Right lobe of liver (tissue), 6 donors: Measurements from ENCODE around the gene MAML3. TPM values are rescaled to one million over a fixed set of nuclear protein-coding genes. Genes with fewer than 3 reads are reported as not detected.

Experiments
- ATAC-seq, 4 donors: fragments of 200-7000 bp; cut with Tn5 transposase; one replicate each; pipeline ENCODE4 v1.9.1; 2020; ENCODE audit warnings: mild to moderate bottlenecking in 4 of 4, moderate library complexity in 4 of 4
- DNase-seq, 3 donors: peaks; one replicate each; pipeline ENCODE4 v3.0.0-alpha.2; 2020
- H3K27ac ChIP-seq, 3 donors: fragments of 200-600 bp; one replicate each; pipeline ENCODE4 v1.8.0; 2022
- H3K27me3 ChIP-seq, 2 donors: fragments of 200-600 bp; one replicate each; pipeline ENCODE4 v1.8.0; 2022
- H3K36me3 ChIP-seq, 4 donors: fragments of 200-600 bp; sonication (generic) in 1 of 4; one replicate each; pipeline versions ENCODE4 v1.5.1 to v1.8.0; 2017 to 2022; ENCODE audit warnings: control low read depth in 1 of 4
- H3K4me1 ChIP-seq, 4 donors: fragments of 200-600 bp; sonication (generic) in 1 of 4; one replicate each; pipeline versions ENCODE4 v1.5.1 to v1.8.0; 2017 to 2022; ENCODE audit warnings: control low read depth in 1 of 4
- H3K4me3 ChIP-seq, 3 donors: fragments of 200-600 bp; one replicate each; pipeline ENCODE4 v1.8.0; 2022
- H3K9me3 ChIP-seq, 4 donors: fragments of 200-600 bp; sonication (generic) in 1 of 4; one replicate each; pipeline versions ENCODE4 v1.5.1 to v1.8.0; 2017 to 2022; ENCODE audit warnings: control low read depth in 1 of 4
- POLR2A ChIP-seq: fragments of 450-650 bp; IDR thresholded peaks from one replicate; pipeline ENCODE4 v1.6.1; 2017; ENCODE audit warnings: antibody characterized with exemption, mild to moderate bottlenecking
- WGBS: methylation state at CpG from one replicate; pipeline ENCODE4 v1.1.6; 2018; ENCODE audit warnings: low coverage, low lambda C conversion rate; ENCODE audit not compliant: insufficient coverage; ENCODE audit errors: missing lambda C conversion rate; 5-methylcytosine and 5-hydroxymethylcytosine counted together
- intact Hi-C, 2 donors: fragments of 100-400 bp; cut with DNase I; formaldehyde crosslinking; loops; one replicate each; pipeline versions ENCODE4 v1.11.2 to v1.14.1; 2022
- total RNA-seq, 6 experiments: library from RNA; depleted of rRNA in 2 of 6; stranded (reverse); fragments of >200 nt in 2 of 6; fragmentation: NEBNext Ultra II Directional in 3 of 6; extraction: Animal tissue kit (Norgen Biotek cat#: 25700) in 3 of 6; gene quantifications; one replicate each; pipeline versions ENCODE4 v1.1.0 to v1.2.4, GENCODE V29; 2016 to 2023
- TF ChIP-seq, protein P1 (sequence below), 4 donors: fragments of 200-600 bp in 3 of 4; fragments of 450-650 bp in 1 of 4; IDR thresholded peaks; one replicate each; pipeline versions ENCODE4 v1.5.1 to v1.8.0; 2016 to 2022; ENCODE audit warnings: antibody characterized with exemption in 4 of 4, mild to moderate bottlenecking in 2 of 4
- donor health status: DM: no; HTN: yes; CAD: no.
- donor health status: DM: no; HTN: no; CAD: no.
- donor health status: DM: no; HTN: no; CAD: no.
- donor health status: DM: no; HTN: yes; CAD: no.
- donor health status: DM: no; HTN: yes; CAD: no.

The MAML3 gene
- total RNA-seq, 6 experiments from 2014 or later = 2.6 to 7.8 (median 5.0) TPM

DNA sequence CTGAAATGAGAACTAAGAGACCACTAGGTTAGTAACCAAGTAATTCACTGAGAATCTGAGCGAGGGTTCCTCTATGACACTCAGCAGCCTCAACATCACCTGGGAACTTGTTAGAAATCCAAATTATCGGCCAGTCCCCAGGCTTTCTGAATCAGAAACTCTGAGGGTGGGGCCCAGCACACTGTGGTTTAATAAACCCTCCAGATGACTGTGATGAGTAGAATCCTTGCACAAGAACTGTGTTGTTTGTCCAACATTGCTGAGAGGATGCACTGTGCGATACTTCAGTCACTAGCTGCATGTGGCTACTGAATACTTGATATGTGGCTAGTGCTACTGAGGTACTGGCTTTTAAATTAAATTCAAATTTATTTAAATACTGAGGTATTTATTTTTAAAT lies 243.9 kb downstream of the MAML3 start:
- Histone ChIP-seq H3K9me3 (no peaks in the 10 kb centered on the region), H3K27me3 (no peaks in the 10 kb centered on the region), H3K27ac (no peak overlapping the region), H3K4me3 (no peak overlapping the region), H3K36me3 (no peaks in the 10 kb centered on the region), H3K4me1 (peaks cover 0 to 30% (median 14%) of the 10 kb centered on the region in 4 donors)
- intact Hi-C loops = no loop called here
- 100% methylated on average over 2 of the region's 3 CpGs for WGBS
- TF ChIP-seq, protein P1, sequence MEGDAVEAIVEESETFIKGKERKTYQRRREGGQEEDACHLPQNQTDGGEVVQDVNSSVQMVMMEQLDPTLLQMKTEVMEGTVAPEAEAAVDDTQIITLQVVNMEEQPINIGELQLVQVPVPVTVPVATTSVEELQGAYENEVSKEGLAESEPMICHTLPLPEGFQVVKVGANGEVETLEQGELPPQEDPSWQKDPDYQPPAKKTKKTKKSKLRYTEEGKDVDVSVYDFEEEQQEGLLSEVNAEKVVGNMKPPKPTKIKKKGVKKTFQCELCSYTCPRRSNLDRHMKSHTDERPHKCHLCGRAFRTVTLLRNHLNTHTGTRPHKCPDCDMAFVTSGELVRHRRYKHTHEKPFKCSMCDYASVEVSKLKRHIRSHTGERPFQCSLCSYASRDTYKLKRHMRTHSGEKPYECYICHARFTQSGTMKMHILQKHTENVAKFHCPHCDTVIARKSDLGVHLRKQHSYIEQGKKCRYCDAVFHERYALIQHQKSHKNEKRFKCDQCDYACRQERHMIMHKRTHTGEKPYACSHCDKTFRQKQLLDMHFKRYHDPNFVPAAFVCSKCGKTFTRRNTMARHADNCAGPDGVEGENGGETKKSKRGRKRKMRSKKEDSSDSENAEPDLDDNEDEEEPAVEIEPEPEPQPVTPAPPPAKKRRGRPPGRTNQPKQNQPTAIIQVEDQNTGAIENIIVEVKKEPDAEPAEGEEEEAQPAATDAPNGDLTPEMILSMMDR (IDR thresholded peaks at IDR 0.05) = no peak
- TF ChIP-seq POLR2A = no peak
- DNase-seq = no peak
- no peak for ATAC-seq

DNA sequence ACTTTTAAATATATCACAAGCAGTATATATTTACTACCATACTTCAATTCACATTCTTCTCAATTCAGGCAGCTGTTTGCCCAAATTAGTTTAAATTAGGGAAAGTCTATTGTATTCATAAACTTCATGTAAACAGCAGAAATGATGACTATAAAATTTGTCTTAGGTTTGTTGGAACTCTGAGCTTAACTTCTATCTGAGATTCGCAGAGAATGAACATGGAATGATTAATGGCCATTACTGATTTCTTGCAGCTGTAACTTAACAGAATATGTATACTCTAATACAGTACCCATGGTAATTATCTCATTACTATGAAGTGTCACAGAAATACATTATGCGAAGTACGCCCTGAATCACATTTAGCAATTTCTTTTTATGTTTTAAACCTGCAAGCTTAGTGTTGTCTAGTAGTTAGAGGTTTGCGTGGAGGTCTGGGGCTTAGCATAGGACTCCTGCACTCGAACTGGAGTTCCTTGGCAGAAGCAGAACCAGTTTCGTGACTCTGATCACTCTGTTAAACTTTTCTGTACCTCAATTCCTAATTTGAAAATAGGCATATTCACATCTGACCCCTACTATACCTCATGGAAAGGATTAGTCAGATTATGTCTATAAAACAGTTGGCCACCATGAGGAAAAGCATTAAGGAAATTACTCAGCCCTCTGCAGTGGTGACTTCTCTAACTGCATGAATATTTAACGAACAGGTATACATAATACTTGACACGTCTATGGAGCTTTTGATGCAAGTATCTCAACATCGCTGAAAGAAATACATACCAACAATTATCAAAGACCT lies 245.1 kb downstream of the MAML3 start:
- Histone ChIP-seq H3K36me3 (no peaks in the 10 kb centered on the region), H3K27me3 (no peaks in the 10 kb centered on the region), H3K9me3 (no peaks in the 10 kb centered on the region), H3K27ac (no peak overlapping the region), H3K4me1 (peaks cover 0 to 27% (median 11%) of the 10 kb centered on the region in 4 donors), H3K4me3 (no peak overlapping the region)
- TF ChIP-seq POLR2A = no peak
- TF ChIP-seq, protein P1 (IDR thresholded peaks at IDR 0.05) = no peak
- intact Hi-C loops = no loop called here
- ATAC-seq (no peak), DNase-seq (no peak)
- WGBS = 87% methylated on average over 9 of the region's 9 CpGs

DNA sequence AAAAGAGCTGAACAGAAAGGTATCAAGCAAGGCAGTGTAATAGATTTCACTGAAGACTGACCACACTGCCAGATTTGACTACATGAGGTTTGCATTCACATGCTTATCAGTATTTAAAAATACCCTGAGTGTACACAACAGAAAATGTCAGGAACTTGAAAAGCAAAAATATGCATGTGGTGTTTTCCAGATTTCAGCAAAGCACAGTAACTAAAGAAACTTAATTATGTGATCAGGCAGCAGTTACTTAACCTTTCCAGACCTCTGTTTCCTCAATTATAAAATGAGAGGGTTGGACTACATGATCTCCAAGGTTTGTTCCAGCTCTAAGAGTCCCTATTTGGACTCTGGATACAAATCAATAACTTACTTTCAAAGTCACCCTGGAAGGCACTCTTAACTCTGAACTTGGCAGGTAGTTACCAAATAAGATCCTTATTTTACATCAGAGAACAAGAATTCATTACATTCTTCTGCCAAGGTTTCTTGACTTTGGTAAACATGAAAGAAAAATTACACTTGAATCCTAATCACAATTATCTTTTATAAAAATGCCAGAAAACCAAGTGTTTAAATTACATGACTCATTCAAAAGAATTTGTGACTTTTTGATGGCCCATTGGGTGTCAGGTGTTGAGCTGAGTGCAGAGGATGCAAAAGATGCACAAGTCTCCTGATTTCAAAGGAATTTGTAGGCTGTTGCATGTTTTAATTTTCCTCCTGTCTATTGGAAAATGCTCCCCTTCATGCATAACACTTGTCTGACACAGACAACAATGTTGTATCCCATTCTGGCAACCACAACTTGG lies 246.8 kb downstream of the MAML3 start:
- Histone ChIP-seq H3K4me3 (no peak overlapping the region), H3K27me3 (no peaks in the 10 kb centered on the region)

DNA sequence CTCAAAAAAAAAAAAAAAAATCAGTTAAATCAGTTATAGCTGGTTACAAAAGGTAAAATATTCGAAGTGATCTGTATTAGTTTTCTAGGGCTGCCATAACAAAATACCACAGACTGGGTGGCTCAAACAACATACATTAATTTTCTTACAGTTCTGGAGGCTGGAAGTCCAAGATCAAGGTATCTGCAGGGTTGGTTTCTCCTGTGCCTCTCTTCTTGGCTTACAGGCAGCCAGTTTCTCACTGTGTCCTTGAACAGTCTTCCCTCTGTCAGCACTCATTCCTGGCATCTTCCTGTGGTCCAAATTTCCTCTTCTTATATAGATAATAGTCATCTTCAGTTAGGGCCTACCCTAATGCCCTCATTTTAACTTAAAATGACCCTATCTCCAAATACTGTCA lies 248.5 kb downstream of the MAML3 start:
- H3K36me3 ChIP-seq = no peaks in the 10 kb centered on the region
- TF ChIP-seq POLR2A = no peak
- TF ChIP-seq, protein P1 (IDR thresholded peaks at IDR 0.05) = no peak
- no peaks in the 10 kb centered on the region for H3K9me3 ChIP-seq
- intact Hi-C loops = no loop called here
- 100% methylated on average over 1 of the region's 1 CpG for WGBS
- ATAC-seq = no peak
- no peak overlapping the region for H3K4me3 ChIP-seq
- no peak for DNase-seq
- no peak overlapping the region for H3K27ac ChIP-seq
- peaks cover 0 to 16% (median 5%) of the 10 kb centered on the region in 4 donors for H3K4me1 ChIP-seq
- no peaks in the 10 kb centered on the region for H3K27me3 ChIP-seq

More for the DNA sequence above, 246.8 kb downstream of the MAML3 start:
- Histone ChIP-seq H3K27ac (no peak overlapping the region), H3K36me3 (no peaks in the 10 kb centered on the region), H3K9me3 (no peaks in the 10 kb centered on the region), H3K4me1 (peaks cover 0 to 16% (median 5%) of the 10 kb centered on the region in 4 donors)
- TF ChIP-seq POLR2A = no peak
- TF ChIP-seq, protein P1 (IDR thresholded peaks at IDR 0.05) = no peak
- ATAC-seq (peak; percentile 60 to 70 (median 65)), DNase-seq (no peak)
- intact Hi-C loops = no loop called here
